GM12801 (cell line): Measurements from ENCODE around the gene OR14I1.

Experiments
- TF ChIP-seq, protein P1 (sequence below): IDR thresholded peaks from one replicate; pipeline ENCODE4 v1.5.1; 2011; ENCODE audit warnings: control low read depth; ENCODE audit not compliant: insufficient read length; ENCODE audit errors: extremely low read depth

The OR14I1 gene

DNA sequence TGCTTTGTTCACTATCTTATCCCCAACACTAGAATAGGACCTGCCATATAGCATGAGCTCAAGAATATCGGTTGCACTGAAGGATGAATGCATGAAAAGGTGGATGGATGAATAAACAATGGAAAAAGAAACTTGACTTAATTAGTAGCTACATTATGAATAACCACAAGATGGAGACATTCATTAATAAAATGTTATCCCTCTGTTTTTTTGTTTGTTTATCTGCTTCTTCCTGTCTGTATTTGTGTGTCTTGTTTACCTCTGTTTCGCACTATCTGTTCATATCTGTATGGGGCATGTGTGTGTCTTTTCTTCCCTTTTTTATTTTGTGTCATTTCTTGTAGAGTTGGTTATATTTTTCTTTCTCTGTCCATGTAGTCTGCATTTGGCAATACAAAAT is 1.1 kb upstream of the OR14I1 start:
- TF ChIP-seq, protein P1, sequence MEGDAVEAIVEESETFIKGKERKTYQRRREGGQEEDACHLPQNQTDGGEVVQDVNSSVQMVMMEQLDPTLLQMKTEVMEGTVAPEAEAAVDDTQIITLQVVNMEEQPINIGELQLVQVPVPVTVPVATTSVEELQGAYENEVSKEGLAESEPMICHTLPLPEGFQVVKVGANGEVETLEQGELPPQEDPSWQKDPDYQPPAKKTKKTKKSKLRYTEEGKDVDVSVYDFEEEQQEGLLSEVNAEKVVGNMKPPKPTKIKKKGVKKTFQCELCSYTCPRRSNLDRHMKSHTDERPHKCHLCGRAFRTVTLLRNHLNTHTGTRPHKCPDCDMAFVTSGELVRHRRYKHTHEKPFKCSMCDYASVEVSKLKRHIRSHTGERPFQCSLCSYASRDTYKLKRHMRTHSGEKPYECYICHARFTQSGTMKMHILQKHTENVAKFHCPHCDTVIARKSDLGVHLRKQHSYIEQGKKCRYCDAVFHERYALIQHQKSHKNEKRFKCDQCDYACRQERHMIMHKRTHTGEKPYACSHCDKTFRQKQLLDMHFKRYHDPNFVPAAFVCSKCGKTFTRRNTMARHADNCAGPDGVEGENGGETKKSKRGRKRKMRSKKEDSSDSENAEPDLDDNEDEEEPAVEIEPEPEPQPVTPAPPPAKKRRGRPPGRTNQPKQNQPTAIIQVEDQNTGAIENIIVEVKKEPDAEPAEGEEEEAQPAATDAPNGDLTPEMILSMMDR = no peak

GRCh38 chr1:248699099-248699498 is 3.5 kb downstream of the OR14I1 start:
- TF ChIP-seq, protein P1 = no peak

DNA sequence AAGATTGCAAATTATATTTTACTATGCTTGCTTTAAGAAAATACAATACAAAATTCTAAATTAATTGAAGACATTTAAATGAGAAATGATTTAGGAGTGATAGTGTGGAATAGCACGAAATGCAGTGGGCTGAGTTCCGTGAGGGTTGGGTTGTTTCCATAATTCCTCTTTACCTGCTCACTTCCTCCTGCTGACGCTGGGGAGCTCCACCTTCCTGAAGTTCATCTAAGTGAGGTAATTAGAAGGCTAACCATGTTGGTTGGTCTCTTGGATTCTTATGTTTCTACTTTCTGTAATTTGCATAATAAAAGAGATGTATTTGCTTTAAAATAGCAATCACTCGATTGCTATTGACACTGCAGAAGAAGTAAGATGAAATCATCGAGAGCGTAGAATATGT is 4.7 kb downstream of the OR14I1 start:
- TF ChIP-seq, protein P1 = no peak

DNA sequence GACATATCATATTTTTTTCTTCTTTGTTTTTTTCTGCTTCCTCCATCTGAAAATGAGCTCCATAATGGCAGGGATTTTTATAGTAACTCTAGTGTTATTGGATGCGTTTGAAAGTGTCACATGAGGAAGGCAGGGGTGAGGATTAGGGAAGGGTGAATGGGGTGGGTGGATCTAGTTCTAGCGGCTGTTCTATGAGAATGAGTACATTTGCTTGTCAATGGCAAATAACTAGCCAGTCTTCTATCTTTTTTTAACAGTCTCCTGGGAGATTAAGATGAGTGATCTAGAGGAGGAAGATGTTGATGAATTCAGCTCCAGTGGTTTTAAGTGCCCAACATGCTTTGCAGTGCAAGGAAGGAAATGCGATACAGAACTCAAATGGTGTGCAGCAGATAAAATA is 5.8 kb downstream of the OR14I1 start:
- TF ChIP-seq, protein P1 = no peak

DNA sequence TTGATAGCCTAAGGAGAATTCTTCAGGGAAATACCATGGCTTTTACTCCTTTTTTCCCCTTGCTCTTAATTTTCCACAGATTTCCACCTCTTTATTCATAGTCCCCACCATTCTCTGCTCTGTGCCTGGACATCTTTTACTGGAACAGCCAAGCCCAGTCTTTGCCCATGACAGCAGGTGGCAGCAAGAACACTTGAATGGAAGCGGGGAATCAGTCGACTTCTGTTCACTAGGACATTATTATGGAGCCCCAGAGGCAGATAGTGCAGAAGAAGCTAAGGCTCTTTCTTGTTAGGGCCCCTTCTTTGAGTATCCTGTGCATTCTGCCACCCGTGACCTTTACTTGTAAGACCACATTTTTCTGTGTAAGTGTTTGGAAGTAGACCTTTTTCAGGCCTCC is 6.3 kb downstream of the OR14I1 start:
- TF ChIP-seq, protein P1 = no peak

DNA sequence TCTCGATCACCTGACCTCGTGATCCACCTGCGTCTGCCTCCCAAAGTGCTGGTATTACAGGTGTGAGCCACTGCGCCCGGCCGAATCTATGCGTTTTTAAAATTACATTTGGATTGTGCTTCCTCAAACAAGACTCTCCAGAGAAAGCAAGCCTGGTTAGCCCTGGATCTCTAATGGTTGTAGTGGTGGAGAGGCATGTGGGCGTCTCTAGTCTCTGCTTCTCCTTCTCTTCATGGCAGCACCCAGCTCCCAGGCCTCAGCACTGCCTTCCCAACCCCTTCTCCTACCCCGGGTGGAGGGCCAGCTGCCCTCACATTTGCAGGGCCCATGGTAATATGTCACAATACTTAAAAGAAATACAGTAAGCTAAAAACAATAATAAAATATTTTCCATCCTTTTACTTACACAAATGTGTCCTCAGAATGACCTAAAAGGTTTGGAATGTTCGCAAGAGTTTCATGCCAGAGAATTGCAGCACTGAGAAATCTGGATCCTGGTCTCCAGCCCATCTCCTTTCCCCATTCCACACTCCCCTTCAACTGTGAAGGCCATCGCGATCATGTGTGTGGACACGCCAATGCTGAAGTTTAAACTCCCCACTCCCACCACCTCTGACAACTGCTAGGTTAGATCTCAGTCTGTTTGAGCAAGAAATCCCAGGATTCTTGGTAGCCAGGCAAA is 7.0 kb downstream of the OR14I1 start:
- TF ChIP-seq, protein P1 = no peak

DNA sequence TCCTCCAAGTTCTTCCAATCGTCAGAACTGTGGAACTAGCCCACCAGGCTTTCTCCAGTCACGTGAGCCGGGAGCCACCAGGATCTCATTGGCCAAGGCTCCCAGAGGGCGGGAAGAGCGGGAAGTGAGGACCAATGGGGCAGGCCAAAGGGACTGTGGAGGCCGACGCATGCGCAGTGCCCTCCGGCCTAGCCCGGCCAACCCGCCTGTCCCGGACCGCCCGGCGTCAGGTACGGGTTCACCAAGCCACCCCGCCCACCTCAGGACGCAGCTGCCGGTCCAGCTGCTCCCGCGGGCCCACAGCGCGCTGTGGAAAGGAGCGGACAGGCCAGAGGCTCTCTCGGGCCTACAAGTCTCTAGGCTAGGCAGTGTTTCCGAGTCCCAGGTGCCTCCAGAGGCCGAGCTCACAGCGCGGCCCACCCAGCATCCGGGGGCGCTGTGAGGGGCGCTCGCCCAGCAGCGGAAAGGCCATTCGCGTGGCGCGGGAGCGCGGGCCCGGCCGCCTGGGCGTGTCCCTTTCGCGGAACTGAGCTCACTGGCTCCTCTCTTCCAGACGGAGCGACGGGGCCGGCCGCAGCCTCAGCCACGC is 10.9 kb downstream of the OR14I1 start:
- TF ChIP-seq, protein P1 = no peak
